NOMO-1 treated with dmso at 0.1 percent for 144 hours (cell line): ENCODE data around the gene PABPC3.

Source experiments
- DNase-seq: peaks from one replicate; lab custom pipeline; 2025; ENCODE audit not compliant: unreplicated experiment; lab: John Stamatoyannopoulos, UW

The PABPC3 gene

GRCh38 chr13:25095851-25096453 is at the start of gene PABPC3:
Gene PABPC3 (plus strand): TSS chr13:25096136. CDS start chr13:25096199, 63 bp downstream.
- no peak for DNase-seq

GRCh38 chr13:25046274-25046984 is 49.5 kb upstream of the PABPC3 start:
- DNase-seq: no peak

GRCh38 chr13:25046985-25047511 is 48.9 kb upstream of the PABPC3 start:
- no peak for DNase-seq

- no peak for DNase-seq
Measured at GRCh38 chr13:25051065-25051464, 44.9 kb upstream of the PABPC3 start.

GRCh38 chr13:25059166-25059565 is 36.8 kb upstream of the PABPC3 start:
- DNase-seq: no peak

GRCh38 chr13:25059958-25060357 is 36.0 kb upstream of the PABPC3 start:
- DNase-seq: no peak

GRCh38 chr13:25062479-25062878 is 33.5 kb upstream of the PABPC3 start:
- no peak for DNase-seq

- no peak for DNase-seq
Measured at GRCh38 chr13:25064396-25064795, 31.5 kb upstream of the PABPC3 start.

- no peak for DNase-seq
Measured at GRCh38 chr13:25065974-25066770, 29.8 kb upstream of the PABPC3 start.

GRCh38 chr13:25067064-25067463 is 28.9 kb upstream of the PABPC3 start:
- no peak for DNase-seq

GRCh38 chr13:25068810-25069209 is 27.1 kb upstream of the PABPC3 start:
- DNase-seq: no peak

- DNase-seq: no peak
Measured at GRCh38 chr13:25069236-25069635, 26.7 kb upstream of the PABPC3 start.

GRCh38 chr13:25069911-25070310 is 26.0 kb upstream of the PABPC3 start:
- no peak for DNase-seq

GRCh38 chr13:25080773-25081172 is 15.2 kb upstream of the PABPC3 start:
- no peak for DNase-seq

- no peak for DNase-seq
Measured at GRCh38 chr13:25084096-25084495, 11.8 kb upstream of the PABPC3 start.

- DNase-seq: no peak
Measured at GRCh38 chr13:25085125-25085742, 10.7 kb upstream of the PABPC3 start.

- DNase-seq: no peak
Measured at GRCh38 chr13:25088562-25089221, 7.2 kb upstream of the PABPC3 start.

GRCh38 chr13:25097426-25097825 is 1.5 kb downstream of the PABPC3 start:
- DNase-seq: no peak

- no peak for DNase-seq
Measured at GRCh38 chr13:25103711-25104110, 7.8 kb downstream of the PABPC3 start.

GRCh38 chr13:25109341-25109740 is 13.4 kb downstream of the PABPC3 start:
- no peak for DNase-seq
